NB4 (cell line): ENCODE measurements around the gene BCAN.

Experiments used
- CTCF ChIP-seq: IDR thresholded peaks from one replicate; pipeline ENCODE4 v1.5.1; 2012; ENCODE audit warnings: low read depth, low read length
- MAX ChIP-seq: IDR thresholded peaks from 2 replicates; pipeline ENCODE4 v1.6.1; 2011; ENCODE audit warnings: low read depth, low read length
- POLR2A ChIP-seq: IDR thresholded peaks from 2 replicates; pipeline ENCODE4 v1.6.1; 2011; ENCODE audit warnings: mild to moderate bottlenecking; ENCODE audit not compliant: insufficient read length; ENCODE audit errors: extremely low read depth

GRCh38 chr1:156625436-156626078, 16.4 kb upstream of the BCAN start:
- TF ChIP-seq POLR2A (no peak), CTCF (peak; percentile 79), MAX (no peak)
